ENCODE data around the gene KNTC1.

KNTC1 gene

DNA sequence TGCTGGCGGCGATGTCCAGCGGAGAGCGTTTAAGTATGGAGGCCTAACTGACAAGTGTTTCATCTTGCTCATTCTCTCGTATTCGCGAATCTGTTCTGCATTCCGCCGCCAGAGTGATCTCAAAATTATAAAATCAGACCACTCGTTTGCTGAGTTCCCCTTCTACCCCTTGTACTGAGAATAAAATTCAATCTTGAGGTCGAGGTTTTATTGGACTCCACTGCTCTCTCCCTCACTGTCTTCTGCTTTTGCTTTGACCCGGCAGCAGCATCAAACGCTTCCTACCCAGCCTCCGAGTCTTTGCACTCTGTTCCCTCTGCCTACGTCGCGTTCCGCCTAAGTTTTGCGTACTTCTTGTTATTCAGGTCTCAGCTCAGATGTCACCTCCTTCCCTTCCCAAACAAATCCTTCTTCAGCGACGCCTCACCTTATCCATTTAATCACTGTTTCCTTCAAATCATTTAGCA lies 462 bp downstream of the KNTC1 start:
- no peaks in the 10 kb centered on the region for H3K27me3 Mint-ChIP-seq (ENCODE audit: low read depth)
- H3K4me1 Mint-ChIP-seq = peaks cover 17% of the 10 kb centered on the region
- no peak overlapping the region for H3K4me3 Mint-ChIP-seq
- H3K9me3 Mint-ChIP-seq = no peaks in the 10 kb centered on the region
- peaks cover 15% of the 10 kb centered on the region for H3K36me3 Mint-ChIP-seq (ENCODE audit: low read depth)
- no peak overlapping the region for H3K27ac Mint-ChIP-seq
- TF ChIP-seq, protein P1, sequence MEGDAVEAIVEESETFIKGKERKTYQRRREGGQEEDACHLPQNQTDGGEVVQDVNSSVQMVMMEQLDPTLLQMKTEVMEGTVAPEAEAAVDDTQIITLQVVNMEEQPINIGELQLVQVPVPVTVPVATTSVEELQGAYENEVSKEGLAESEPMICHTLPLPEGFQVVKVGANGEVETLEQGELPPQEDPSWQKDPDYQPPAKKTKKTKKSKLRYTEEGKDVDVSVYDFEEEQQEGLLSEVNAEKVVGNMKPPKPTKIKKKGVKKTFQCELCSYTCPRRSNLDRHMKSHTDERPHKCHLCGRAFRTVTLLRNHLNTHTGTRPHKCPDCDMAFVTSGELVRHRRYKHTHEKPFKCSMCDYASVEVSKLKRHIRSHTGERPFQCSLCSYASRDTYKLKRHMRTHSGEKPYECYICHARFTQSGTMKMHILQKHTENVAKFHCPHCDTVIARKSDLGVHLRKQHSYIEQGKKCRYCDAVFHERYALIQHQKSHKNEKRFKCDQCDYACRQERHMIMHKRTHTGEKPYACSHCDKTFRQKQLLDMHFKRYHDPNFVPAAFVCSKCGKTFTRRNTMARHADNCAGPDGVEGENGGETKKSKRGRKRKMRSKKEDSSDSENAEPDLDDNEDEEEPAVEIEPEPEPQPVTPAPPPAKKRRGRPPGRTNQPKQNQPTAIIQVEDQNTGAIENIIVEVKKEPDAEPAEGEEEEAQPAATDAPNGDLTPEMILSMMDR (IDR thresholded peaks at IDR 0.05; ENCODE audit: unreplicated experiment in 3 of 3) = no peak

DNA sequence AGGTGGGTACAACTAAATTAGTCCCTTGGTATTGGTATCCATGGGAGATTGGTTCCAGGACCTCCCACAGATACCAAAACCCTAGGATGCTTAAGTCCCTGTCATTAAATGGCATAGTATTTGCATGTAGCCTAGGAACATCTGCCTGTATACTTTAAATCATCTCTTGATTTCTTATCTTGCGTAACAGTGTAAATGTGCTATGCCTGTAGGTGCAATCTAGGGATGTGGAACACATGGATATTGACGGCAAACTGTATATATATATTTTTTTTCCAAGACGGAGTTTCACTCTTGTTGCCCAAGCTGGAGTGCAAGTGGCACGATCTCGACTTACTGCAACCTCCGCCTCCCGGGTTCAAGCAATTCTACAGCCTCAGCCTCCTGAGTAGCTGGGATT lies 1.5 kb downstream of the KNTC1 start:
- no peaks in the 10 kb centered on the region for H3K9me3 Mint-ChIP-seq
- peaks cover 9% of the 10 kb centered on the region for H3K4me1 Mint-ChIP-seq
- no peaks in the 10 kb centered on the region for H3K27me3 Mint-ChIP-seq (ENCODE audit: low read depth)
- H3K36me3 Mint-ChIP-seq (ENCODE audit: low read depth) = peaks cover 11% of the 10 kb centered on the region
- no peak overlapping the region for H3K27ac Mint-ChIP-seq
- H3K4me3 Mint-ChIP-seq = peak overlapping the region in 1 of 3 experiments; percentile 10
- TF ChIP-seq, protein P1 (IDR thresholded peaks at IDR 0.05; ENCODE audit: unreplicated experiment in 3 of 3) = no peak

DNA sequence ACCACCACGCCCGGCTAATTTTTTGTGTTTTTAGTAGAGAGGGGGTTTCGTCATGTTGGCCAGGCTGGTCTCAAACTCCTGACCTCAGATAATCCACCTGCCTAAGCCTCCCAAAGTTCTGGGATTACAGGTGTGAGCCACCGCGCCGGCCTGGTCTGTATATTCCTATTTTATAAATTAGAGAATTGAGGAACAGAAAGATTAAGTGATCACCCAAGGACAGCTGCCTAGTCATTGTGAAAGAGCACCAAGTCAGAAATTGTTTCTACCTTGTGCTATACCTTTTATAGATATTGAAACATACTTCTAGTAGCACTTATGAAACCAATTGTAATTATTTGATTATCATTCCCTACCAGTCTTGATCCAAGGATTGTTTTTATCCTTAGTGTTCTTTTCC lies 1.9 kb downstream of the KNTC1 start:
- Mint-ChIP-seq H3K27ac (no peak overlapping the region), H3K27me3 (ENCODE audit: low read depth) (no peaks in the 10 kb centered on the region), H3K36me3 (ENCODE audit: low read depth) (peaks cover 9% of the 10 kb centered on the region), H3K4me1 (peaks cover 5% of the 10 kb centered on the region), H3K4me3 (peak overlapping the region in 2 of 3 experiments; percentile 10 to 59), H3K9me3 (no peaks in the 10 kb centered on the region)
- TF ChIP-seq, protein P1 (IDR thresholded peaks at IDR 0.05; ENCODE audit: unreplicated experiment in 3 of 3) = no peak

DNA sequence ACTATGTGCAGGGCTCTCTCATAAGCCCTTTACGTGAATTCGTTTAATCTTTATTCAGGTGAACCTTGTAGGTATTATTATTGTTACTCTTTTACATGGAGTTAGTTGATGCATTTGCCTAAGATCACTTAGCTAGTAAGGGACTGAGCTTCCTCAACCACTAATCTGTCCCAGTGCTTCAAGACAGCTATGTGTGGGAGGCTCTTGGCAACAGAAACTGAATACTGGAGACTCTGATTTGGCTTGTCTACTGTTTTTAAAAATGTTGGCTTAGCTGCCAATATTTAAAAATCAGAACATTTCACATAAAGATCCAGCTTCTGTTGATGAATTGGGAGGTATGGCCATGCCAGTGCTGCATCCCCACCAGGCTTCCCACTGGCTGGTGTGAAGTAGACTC lies 6.8 kb downstream of the KNTC1 start:
- Mint-ChIP-seq H3K27me3 (ENCODE audit: low read depth) (no peaks in the 10 kb centered on the region), H3K36me3 (ENCODE audit: low read depth) (peaks cover 16% of the 10 kb centered on the region), H3K4me3 (no peak overlapping the region), H3K9me3 (no peaks in the 10 kb centered on the region), H3K27ac (no peak overlapping the region), H3K4me1 (no peaks in the 10 kb centered on the region)
- TF ChIP-seq, protein P1 (IDR thresholded peaks at IDR 0.05; ENCODE audit: unreplicated experiment in 3 of 3) = no peak

DNA sequence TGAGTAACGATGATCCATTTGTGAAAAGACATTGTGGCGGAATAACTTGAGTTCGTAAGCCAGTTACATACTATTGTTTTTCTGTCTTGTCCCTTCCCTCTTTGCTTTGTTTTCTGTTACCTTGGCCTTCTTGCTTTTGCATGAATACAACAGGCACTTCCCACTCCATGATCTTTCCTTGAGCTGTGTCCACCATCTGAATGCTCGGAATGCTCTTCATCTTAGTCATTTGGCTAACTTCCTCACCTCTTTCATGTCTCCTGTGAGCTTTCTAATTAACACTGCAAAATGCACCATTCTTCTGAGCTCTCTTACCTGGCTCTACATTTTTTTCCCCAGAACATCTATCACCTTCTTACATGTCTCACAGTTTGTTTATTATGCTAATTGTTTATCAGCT lies 10.0 kb downstream of the KNTC1 start:
- H3K4me1 Mint-ChIP-seq = no peaks in the 10 kb centered on the region
- peaks cover 19% of the 10 kb centered on the region for H3K36me3 Mint-ChIP-seq (ENCODE audit: low read depth)
- no peak overlapping the region for H3K4me3 Mint-ChIP-seq
- no peaks in the 10 kb centered on the region for H3K27me3 Mint-ChIP-seq (ENCODE audit: low read depth)
- H3K9me3 Mint-ChIP-seq = no peaks in the 10 kb centered on the region
- TF ChIP-seq, protein P1 (IDR thresholded peaks at IDR 0.05; ENCODE audit: unreplicated experiment in 3 of 3) = no peak
- H3K27ac Mint-ChIP-seq = no peak overlapping the region

DNA sequence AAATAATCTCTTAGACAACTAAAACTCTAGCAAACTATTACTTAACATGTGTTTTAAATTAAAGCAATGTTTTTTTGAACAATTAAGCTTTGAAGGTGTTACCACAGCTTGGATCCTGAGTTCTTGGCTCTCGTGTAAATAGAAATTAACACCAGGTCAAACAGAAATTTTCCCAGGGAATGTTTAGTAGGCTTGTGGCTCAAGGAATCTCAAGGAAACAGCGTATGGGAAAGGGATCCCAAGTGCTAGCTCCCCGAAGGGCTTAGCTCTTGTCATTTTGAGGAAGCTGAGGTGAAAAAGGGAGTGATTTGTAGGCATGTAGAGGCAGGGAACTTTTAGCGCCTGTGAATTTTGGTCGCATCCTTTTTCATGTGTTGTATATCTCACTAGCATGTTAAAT lies 11.4 kb downstream of the KNTC1 start:
- Mint-ChIP-seq H3K4me3 (no peak overlapping the region), H3K27me3 (ENCODE audit: low read depth) (no peaks in the 10 kb centered on the region), H3K27ac (no peak overlapping the region), H3K36me3 (ENCODE audit: low read depth) (peaks cover 28% of the 10 kb centered on the region), H3K9me3 (no peaks in the 10 kb centered on the region), H3K4me1 (no peaks in the 10 kb centered on the region)
- TF ChIP-seq, protein P1 (IDR thresholded peaks at IDR 0.05; ENCODE audit: unreplicated experiment in 3 of 3) = no peak

Measured in nephron (organoid).